H4 (cell line): ENCODE measurements around the gene UBAC2. TPM values are rescaled to one million over a fixed set of nuclear protein-coding genes. Genes with fewer than 3 reads are reported as not detected.
A peak's percentile ranks its signal among the peaks of the same experiment; 100 is the strongest.

ENCODE experiments used
- DNase-seq: peaks from one replicate; pipeline ENCODE4 v3.0.0-alpha.2; 2015; ENCODE audit warnings: low spot score
- total RNA-seq: library from RNA; depleted of rRNA; stranded (reverse); fragments of >200 nt; shearing (Covaris generic); gene quantifications from 2 replicates; pipeline ENCODE4 v1.2.3, GENCODE V29; 2014

Gene UBAC2
- total RNA-seq, 1 experiment from 2014 or later = 29.8 TPM

- no peak for DNase-seq
These were observed 110.5 kb downstream of the UBAC2 start for GRCh38 chr13:99311137-99311536.

- DNase-seq = no peak
These were observed 111.3 kb downstream of the UBAC2 start for GRCh38 chr13:99311748-99312492.

GRCh38 chr13:99312493-99312883 lies 111.8 kb downstream of the UBAC2 start:
- peak; percentile 29 for DNase-seq

GRCh38 chr13:99313501-99313900 lies 112.8 kb downstream of the UBAC2 start:
- no peak for DNase-seq

GRCh38 chr13:99313941-99314340 lies 113.3 kb downstream of the UBAC2 start:
- no peak for DNase-seq

- DNase-seq = no peak
These were observed 114.1 kb downstream of the UBAC2 start for GRCh38 chr13:99314640-99315176.

- DNase-seq = no peak
These were observed 114.5 kb downstream of the UBAC2 start for GRCh38 chr13:99315186-99315585.

GRCh38 chr13:99316224-99316623 lies 115.6 kb downstream of the UBAC2 start:
- no peak for DNase-seq

GRCh38 chr13:99316657-99317256 lies 116.1 kb downstream of the UBAC2 start:
- no peak for DNase-seq

GRCh38 chr13:99320693-99321481 lies 120.2 kb downstream of the UBAC2 start:
- no peak for DNase-seq

- DNase-seq = no peak
These were observed 121.1 kb downstream of the UBAC2 start for GRCh38 chr13:99321709-99322108.

GRCh38 chr13:99322297-99323103 lies 121.8 kb downstream of the UBAC2 start:
- DNase-seq = no peak

GRCh38 chr13:99323488-99323887 lies 122.8 kb downstream of the UBAC2 start:
- no peak for DNase-seq

GRCh38 chr13:99326012-99326411 lies 125.4 kb downstream of the UBAC2 start:
- DNase-seq = no peak

GRCh38 chr13:99327126-99327525 lies 126.5 kb downstream of the UBAC2 start:
- no peak for DNase-seq

- DNase-seq = no peak
These were observed 127.1 kb downstream of the UBAC2 start for GRCh38 chr13:99327761-99328160.

GRCh38 chr13:99329477-99329876 lies 128.8 kb downstream of the UBAC2 start:
- DNase-seq = no peak

GRCh38 chr13:99330942-99331341 lies 130.3 kb downstream of the UBAC2 start:
- DNase-seq = no peak

GRCh38 chr13:99331881-99332293 lies 131.2 kb downstream of the UBAC2 start:
- DNase-seq = no peak

- no peak for DNase-seq
These were observed 131.8 kb downstream of the UBAC2 start for GRCh38 chr13:99332456-99332855.

GRCh38 chr13:99334221-99334620 lies 133.6 kb downstream of the UBAC2 start:
- DNase-seq = no peak

- DNase-seq = no peak
These were observed 134.4 kb downstream of the UBAC2 start for GRCh38 chr13:99335087-99335486.
